HG03103 (cell line): ENCODE measurements around the gene C2orf66.

Experiments used
- ATAC-seq: cut with Tn5 transposase; IDR thresholded peaks from one replicate; pipeline ENCODE4 v1.9.1; 2021; ENCODE audit warnings: low read depth; ENCODE audit not compliant: unreplicated experiment

The C2orf66 gene

DNA sequence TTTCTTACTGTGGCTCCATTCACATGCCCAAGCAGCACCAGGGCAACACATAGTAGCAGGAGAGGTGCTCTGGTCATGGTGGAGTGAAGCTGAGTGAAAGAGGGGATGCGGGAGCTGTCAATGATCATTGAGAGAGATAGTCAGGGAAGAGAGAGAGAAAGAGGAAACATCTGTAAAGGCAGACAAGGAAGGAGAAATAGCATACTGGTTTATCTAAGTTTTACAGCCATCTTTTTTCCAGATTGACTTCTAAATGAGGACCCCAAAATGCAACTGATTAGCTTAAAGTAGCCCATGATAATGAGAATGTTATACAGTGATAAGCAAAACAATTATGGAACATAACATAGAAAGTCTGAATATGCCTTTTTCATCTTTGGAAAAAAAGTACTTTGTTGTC is at the start of gene C2orf66:
TSS of gene C2orf66 (minus strand) at position 96 of the 400 bp plus-strand sequence. CDS start at position 77, 19 bp downstream.
- ATAC-seq = no peak

DNA sequence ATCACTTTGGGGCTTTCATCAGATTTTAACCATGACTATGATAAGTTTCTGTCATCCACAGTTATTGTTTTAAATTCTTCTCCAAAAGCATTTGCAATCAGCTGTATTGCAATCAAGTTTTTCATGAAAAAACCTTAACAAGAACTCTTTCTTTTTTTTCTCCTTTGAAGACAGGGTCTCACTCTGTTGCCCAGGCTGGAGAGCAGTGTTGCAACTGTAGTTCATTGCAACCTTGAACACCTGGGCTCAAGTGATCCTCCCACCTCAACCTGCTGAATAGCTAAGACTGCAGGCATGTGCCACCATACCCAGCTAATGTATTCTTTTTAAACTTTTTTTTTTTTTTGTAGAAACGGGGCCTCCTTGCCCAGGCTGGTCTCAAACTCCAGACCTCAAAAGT is 45.5 kb upstream of the C2orf66 start:
- no peak for ATAC-seq

DNA sequence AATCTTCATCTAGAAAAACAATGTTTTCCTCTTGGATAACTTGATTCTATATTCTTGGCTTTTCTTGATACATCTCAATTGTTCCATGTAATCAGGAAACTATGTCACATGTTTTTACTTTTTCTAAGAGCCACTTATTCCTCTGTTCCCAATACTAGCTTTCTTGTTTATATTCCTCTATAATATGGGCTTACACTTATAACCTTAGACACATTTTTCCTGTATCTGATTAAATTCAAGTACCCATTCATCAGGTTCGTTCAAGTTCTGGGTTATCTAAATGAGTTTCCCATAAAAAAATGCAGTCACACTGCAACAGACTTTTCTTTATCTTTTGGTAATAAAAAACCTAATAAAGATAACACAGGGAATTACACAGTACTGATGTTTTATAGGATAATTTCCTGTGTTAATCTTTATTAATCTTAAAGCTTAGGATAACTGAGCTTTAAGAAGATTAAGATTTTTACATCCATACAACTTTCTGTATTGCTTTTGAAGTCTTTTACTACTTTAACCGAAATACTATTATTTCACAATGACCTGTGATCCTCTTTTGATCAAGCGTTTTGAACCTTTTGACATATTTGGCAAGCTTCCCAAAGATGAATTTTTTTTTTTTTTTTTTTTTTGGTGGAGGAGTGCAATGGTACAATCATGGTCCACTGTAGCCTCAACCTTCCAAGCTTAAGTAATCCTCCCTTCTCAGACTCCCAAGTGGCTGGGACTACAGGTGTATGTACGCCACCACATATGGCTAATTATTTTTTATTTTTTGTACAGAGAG is 44.3 kb upstream of the C2orf66 start:
- no peak for ATAC-seq

GRCh38 chr2:196851088-196851487 is 41.9 kb upstream of the C2orf66 start:
- no peak for ATAC-seq

- no peak for ATAC-seq
These were observed 40.7 kb upstream of the C2orf66 start for GRCh38 chr2:196849895-196850294.

DNA sequence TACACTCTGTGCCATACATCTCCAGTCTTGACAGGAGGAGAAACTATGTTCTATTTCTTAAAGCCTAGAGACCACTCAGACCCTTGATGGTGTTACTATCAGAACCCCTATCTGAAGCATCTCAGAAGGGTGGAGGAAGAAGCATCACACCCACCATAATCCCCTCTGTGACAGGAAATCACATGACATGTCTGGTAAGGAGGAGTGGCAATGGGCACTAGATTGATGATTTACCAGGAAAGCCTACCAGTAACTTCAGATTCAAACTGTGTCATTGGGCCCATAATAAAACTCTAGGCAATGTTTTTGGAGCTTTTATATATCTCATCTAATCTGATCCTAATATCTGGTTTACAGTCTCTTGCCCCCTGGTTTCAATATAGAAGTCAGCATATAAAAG is 37.1 kb upstream of the C2orf66 start:
- no peak for ATAC-seq

DNA sequence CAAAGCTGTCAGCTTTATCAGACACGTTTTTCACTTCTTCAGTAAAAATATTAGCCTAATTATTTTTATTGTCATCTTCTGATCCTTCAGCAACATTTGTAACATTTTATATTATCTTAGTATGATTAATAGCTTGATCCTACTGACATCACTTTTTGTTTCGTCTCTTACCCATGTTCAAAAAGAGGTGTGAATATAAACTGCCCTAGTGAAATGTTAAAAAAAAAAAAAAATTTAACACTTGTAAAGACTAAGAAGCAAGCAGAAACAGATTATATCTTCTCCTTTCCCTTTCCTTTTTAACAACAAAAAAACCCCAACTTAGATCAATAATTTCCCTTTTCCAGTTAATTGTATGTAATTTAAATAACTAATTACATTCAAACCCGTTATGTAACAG is 36.2 kb upstream of the C2orf66 start:
- ATAC-seq = no peak

GRCh38 chr2:196840171-196840570 is 31.0 kb upstream of the C2orf66 start:
- ATAC-seq = no peak

DNA sequence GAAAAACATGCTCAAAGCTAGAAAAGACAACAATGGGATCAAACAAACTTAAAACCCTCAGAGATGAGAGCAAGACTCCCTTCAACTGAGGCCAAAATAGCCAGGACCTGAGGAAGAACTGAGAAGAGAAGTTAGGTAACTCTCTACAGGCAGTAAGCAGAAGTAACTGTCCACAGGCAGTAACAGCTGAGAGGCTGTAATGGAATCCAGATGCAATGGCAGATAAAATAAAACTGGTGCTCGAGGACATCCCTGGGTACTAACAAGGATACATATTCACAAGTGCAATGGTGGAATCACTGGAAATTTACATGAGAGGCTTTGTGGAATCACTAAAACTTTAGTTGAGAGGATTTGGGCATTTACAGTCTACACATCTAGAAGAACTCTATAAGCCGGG is 30.4 kb upstream of the C2orf66 start:
- ATAC-seq = no peak

GRCh38 chr2:196836440-196836839 is 27.3 kb upstream of the C2orf66 start:
- ATAC-seq = no peak

GRCh38 chr2:196830701-196831100 is 21.5 kb upstream of the C2orf66 start:
- no peak for ATAC-seq

DNA sequence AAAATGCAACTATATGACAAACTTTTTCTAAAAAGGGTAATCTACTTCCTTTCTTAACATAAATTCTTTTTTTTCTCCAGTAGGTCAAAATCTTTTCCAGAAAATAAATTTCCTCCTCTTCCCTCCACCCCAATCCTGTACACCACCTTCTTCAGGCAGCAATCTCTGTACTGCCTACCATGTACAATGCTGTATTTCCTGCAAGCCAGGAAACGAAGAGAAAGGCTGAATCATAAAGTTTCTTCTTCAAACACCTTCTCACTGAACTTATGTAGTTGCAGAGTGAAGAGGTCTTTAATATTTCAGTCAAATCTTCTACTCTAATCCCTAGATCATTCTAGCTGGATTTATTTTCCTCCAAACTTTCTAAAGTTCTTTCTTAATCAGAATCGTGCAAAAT is 18.2 kb upstream of the C2orf66 start:
- no peak for ATAC-seq

- no peak for ATAC-seq
These were observed 14.8 kb upstream of the C2orf66 start for GRCh38 chr2:196823750-196824522.

GRCh38 chr2:196821195-196821594 is 12.0 kb upstream of the C2orf66 start:
- ATAC-seq = no peak

DNA sequence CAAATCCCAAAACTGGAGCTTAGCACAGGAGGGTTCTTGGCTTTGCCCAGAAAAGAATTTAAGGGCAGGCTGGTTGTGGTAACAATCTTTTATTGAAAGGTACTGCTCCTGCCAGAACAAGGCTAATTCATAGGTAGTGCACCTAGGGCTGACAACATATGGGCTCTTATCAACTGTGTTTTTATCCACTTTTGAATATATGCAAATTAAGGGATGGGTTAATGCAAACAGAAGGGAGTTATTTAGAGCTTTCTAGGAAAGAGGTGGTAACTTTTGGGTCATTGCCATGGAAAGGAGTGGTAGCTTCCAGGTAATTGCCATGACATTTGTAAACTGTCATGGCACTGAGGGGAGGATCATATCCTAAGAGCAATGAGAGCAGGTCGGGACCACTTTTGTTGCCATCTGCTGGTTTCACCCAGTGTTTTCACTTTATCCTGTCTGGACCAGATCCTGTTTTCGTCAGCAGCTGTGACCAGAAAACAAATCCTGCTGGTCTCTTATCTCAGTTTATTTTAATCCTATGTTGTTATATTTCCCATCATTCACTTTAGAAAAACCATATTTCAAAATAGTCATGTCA is 981 bp downstream of the C2orf66 start:
- ATAC-seq = no peak

DNA sequence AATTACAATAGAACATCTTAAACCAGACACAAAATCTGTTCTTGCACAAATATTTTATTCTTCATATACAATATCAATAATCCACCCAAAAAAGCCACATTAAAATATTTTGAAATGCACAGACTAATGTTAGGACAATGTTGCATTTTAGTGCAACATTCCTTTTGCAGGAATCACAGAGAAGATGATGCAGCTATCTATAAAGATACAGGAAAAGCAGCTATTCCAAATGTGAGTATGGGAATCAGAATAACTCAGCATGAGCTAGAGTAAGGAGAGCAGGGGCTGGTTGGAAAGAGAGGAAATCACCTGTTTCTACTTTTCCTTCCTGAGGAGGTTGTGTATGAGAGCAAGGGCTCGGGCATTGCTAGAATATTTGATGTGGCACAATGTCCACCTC is 4.8 kb downstream of the C2orf66 start:
- no peak for ATAC-seq

GRCh38 chr2:196802401-196802800 is 6.8 kb downstream of the C2orf66 start:
- ATAC-seq = no peak

DNA sequence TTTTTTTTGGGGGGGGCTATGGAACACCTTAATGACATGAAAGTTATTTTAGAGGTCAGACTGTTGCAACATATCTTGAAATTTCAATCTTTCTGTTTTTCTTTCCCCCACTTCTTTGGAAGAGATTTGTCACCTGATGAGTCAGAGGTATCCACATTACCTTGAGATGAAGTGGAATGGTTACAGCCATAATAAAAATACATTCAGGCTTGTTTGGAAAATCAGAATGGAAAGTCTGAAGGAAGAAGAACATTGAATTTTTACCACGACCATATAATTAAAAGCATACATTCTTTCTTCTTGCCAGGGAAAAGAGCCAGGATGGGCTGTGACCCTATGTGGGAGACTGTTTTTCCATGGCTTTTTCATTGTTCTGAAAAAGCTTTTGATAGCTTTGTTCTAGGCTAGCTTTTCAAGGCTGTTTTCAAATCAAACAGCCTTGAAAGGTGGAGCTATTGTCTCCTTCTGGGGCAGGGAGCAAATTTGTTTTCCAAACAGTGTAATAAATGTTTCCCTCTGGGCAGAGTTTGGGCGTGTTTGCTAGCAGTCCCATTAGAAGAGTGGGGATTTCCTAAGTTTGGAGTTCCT is 7.4 kb downstream of the C2orf66 start:
- no peak for ATAC-seq

GRCh38 chr2:196798980-196799379 is 10.2 kb downstream of the C2orf66 start:
- peak; percentile 7 for ATAC-seq

DNA sequence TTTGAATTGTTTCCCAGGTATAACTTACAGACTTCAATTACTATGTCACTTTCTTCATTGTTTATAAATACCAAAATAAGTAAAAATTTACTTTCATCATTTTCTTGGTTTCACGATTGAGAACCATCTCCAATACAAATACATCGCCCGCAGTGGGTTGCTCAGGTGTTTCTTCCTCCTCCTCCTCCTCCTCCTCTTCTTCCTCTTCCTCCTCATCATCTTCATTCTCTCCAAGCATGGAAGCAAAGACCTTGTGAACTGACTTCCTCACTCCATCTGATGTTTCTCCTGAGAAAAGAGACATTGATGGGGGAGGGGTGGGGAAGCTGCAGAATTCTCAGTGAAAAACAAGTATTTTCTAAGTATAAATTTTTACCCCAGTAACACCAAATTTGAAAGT is 16.3 kb downstream of the C2orf66 start:
- ATAC-seq = no peak

GRCh38 chr2:196783431-196784094 is 25.6 kb downstream of the C2orf66 start:
- no peak for ATAC-seq
